Body of pancreas (tissue), 4 donors: ENCODE results near the gene ZNF266.

Experiments
- POLR2A ChIP-seq, 3 donors: fragments of 450-650 bp; IDR thresholded peaks; one replicate each; pipeline ENCODE4 v1.6.1; 2016; ENCODE audit warnings: antibody characterized with exemption in 3 of 3, mild to moderate bottlenecking in 2 of 3
- TF ChIP-seq, protein P1 (sequence below), 7 experiments: fragments of 450-650 bp in 4 of 7; fragments of 200-600 bp in 3 of 7; sonication (generic) in 3 of 7; IDR thresholded peaks; one replicate each; pipeline ENCODE4 v1.5.1; 2016 to 2019; ENCODE audit warnings: antibody characterized with exemption in 7 of 7

DNA sequence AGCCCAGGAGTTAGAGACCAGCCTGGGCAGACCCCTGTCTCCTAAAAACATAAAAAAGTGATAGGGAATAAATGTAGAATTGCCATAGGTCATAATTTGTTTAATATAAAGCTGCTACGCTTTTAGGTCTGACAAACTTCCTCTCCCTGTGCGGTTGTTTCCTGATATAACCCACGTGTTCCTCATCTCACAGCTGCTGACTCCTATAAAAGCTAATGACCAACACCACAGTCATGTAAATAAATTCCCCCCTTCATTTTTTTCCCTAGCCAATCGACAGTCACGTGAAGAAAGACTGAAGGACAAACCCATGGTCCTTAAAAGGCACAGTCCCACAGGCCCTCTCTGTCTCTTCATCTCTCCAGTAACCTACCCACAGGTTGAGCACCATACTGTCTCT, 27.5 kb downstream of the ZNF266 start:
- no peak for TF ChIP-seq POLR2A (IDR thresholded peaks at IDR 0.05)
- TF ChIP-seq, protein P1, sequence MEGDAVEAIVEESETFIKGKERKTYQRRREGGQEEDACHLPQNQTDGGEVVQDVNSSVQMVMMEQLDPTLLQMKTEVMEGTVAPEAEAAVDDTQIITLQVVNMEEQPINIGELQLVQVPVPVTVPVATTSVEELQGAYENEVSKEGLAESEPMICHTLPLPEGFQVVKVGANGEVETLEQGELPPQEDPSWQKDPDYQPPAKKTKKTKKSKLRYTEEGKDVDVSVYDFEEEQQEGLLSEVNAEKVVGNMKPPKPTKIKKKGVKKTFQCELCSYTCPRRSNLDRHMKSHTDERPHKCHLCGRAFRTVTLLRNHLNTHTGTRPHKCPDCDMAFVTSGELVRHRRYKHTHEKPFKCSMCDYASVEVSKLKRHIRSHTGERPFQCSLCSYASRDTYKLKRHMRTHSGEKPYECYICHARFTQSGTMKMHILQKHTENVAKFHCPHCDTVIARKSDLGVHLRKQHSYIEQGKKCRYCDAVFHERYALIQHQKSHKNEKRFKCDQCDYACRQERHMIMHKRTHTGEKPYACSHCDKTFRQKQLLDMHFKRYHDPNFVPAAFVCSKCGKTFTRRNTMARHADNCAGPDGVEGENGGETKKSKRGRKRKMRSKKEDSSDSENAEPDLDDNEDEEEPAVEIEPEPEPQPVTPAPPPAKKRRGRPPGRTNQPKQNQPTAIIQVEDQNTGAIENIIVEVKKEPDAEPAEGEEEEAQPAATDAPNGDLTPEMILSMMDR (IDR thresholded peaks at IDR 0.05) = no peak
